IPS-20b (cell line): ENCODE measurements around the gene TUT4.

Experiments
- H3K27ac ChIP-seq: one replicate; pipeline ENCODE4 v1.5.1; 2013; ENCODE audit warnings: low read length
- H3K27me3 ChIP-seq: 2 replicates; pipeline ENCODE4 v1.6.1; 2013; ENCODE audit warnings: mild to moderate bottlenecking, low read length, inconsistent platforms; ENCODE audit not compliant: insufficient read depth
- H3K36me3 ChIP-seq: 2 replicates; pipeline ENCODE4 v1.6.1; 2013; ENCODE audit warnings: low read depth, mild to moderate bottlenecking, inconsistent platforms, low read length, moderate library complexity; ENCODE audit not compliant: insufficient read depth
- H3K4me1 ChIP-seq: 2 replicates; pipeline ENCODE4 v1.6.1; 2013; ENCODE audit warnings: mild to moderate bottlenecking, control low read depth, inconsistent platforms, low read length, moderate library complexity; ENCODE audit not compliant: insufficient read depth
- H3K4me3 ChIP-seq: 2 replicates; pipeline ENCODE4 v1.5.1; 2013; ENCODE audit warnings: mild to moderate bottlenecking, low read length, inconsistent platforms
- H3K9ac ChIP-seq: 2 replicates; pipeline ENCODE4 v1.6.1; 2013; ENCODE audit warnings: low read depth, mild to moderate bottlenecking, inconsistent platforms, low read length, moderate library complexity
- H3K9me3 ChIP-seq: 2 replicates; pipeline ENCODE4 v1.6.1; 2013; ENCODE audit warnings: mild to moderate bottlenecking, low read depth, low read length, inconsistent platforms; ENCODE audit not compliant: insufficient read depth

Gene TUT4

GRCh38 chr1:52571783-52572182 lies 18.9 kb upstream of the TUT4 start:
- Histone ChIP-seq H3K36me3 (no peaks in the 10 kb centered on the region), H3K4me1 (no peaks in the 10 kb centered on the region), H3K9ac (no peak overlapping the region), H3K27me3 (no peaks in the 10 kb centered on the region), H3K9me3 (no peaks in the 10 kb centered on the region), H3K27ac (no peak overlapping the region), H3K4me3 (no peak overlapping the region)

GRCh38 chr1:52569449-52570210 lies 16.7 kb upstream of the TUT4 start:
- H3K36me3 ChIP-seq = no peaks in the 10 kb centered on the region
- no peak overlapping the region for H3K9ac ChIP-seq
- no peak overlapping the region for H3K27ac ChIP-seq
- no peaks in the 10 kb centered on the region for H3K4me1 ChIP-seq
- no peak overlapping the region for H3K4me3 ChIP-seq
- H3K9me3 ChIP-seq = no peaks in the 10 kb centered on the region
- H3K27me3 ChIP-seq = no peaks in the 10 kb centered on the region

- Histone ChIP-seq H3K27ac (no peak overlapping the region), H3K36me3 (no peaks in the 10 kb centered on the region), H3K4me3 (no peak overlapping the region), H3K27me3 (no peaks in the 10 kb centered on the region), H3K4me1 (no peaks in the 10 kb centered on the region), H3K9me3 (no peaks in the 10 kb centered on the region), H3K9ac (peak overlapping the region; percentile 2; the same call in 1 of the 2 replicates)
These were observed 15.1 kb upstream of the TUT4 start for GRCh38 chr1:52567943-52568342.

DNA sequence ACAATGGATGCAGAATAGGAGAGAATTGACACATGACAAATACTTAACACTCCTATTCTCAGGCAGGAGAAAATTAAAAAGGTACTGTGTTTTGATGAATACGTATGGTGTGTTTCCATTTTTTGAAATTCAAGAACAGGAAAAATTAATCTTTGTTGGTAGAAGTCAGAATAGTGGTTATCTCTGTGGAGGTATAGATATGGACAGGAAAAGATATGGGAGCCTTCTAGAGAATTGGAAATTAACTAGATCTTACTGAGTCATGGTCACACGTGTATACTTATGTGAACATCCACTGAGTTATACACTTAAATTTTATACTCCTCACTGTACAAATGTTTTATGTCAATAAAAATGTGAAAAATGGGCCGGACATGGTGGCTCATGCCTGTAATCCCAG lies 9.9 kb upstream of the TUT4 start:
- no peaks in the 10 kb centered on the region for H3K27me3 ChIP-seq
- H3K9me3 ChIP-seq = no peaks in the 10 kb centered on the region
- no peaks in the 10 kb centered on the region for H3K36me3 ChIP-seq
- H3K4me3 ChIP-seq = no peak overlapping the region
- no peaks in the 10 kb centered on the region for H3K4me1 ChIP-seq
- no peak overlapping the region for H3K9ac ChIP-seq
- H3K27ac ChIP-seq = no peak overlapping the region

GRCh38 chr1:52559875-52560274 lies 7.0 kb upstream of the TUT4 start:
- no peak overlapping the region for H3K27ac ChIP-seq
- H3K9me3 ChIP-seq = no peaks in the 10 kb centered on the region
- no peaks in the 10 kb centered on the region for H3K27me3 ChIP-seq
- no peak overlapping the region for H3K9ac ChIP-seq
- H3K36me3 ChIP-seq = no peaks in the 10 kb centered on the region
- no peak overlapping the region for H3K4me3 ChIP-seq
- peaks cover 5% of the 10 kb centered on the region; the same call in 1 of the 2 replicates for H3K4me1 ChIP-seq

- Histone ChIP-seq H3K4me3 (no peak overlapping the region), H3K4me1 (peaks cover 13% of the 10 kb centered on the region), H3K27me3 (no peaks in the 10 kb centered on the region), H3K9me3 (no peaks in the 10 kb centered on the region), H3K36me3 (no peaks in the 10 kb centered on the region), H3K27ac (no peak overlapping the region), H3K9ac (no peak overlapping the region)
These were observed 6.0 kb upstream of the TUT4 start for GRCh38 chr1:52558941-52559340.

DNA sequence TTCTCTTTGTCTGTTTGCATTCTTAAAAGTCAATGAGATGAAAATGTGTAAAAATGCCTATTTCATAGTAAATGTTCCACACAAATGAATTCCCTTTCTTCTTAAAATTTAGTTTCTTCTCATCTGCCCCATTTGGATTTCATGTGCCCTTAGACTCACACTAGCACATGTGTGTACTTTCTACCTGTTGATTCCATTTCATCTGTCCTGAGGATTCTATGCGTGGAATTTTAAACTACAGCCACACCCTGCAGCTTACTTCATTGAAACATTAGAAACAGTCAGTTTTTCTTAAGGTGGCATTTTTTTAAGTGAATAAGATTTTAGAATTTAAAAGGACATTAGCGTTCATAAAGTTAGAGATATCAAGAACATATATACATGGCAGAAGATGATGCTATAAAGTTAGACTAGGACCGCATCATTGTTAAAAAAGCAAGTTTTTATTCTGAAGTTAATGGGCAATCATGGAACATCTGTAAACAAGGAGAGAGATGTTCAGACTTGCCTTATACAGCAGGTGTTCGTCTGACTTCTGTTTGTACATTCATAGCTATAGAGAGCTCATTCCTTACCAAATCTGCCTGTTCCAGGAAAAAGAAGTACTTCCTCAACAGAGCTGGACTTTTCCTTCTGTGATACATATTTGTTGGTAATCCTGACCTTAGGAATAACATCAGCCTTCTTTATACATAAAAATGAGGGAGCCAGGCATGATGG lies 3.9 kb upstream of the TUT4 start:
- no peak overlapping the region for H3K4me3 ChIP-seq
- H3K9me3 ChIP-seq = no peaks in the 10 kb centered on the region
- no peaks in the 10 kb centered on the region for H3K36me3 ChIP-seq
- H3K27me3 ChIP-seq = no peaks in the 10 kb centered on the region; the same call in 1 of the 2 replicates
- H3K27ac ChIP-seq = no peak overlapping the region
- H3K4me1 ChIP-seq = peaks cover 13% of the 10 kb centered on the region
- H3K9ac ChIP-seq = no peak overlapping the region

DNA sequence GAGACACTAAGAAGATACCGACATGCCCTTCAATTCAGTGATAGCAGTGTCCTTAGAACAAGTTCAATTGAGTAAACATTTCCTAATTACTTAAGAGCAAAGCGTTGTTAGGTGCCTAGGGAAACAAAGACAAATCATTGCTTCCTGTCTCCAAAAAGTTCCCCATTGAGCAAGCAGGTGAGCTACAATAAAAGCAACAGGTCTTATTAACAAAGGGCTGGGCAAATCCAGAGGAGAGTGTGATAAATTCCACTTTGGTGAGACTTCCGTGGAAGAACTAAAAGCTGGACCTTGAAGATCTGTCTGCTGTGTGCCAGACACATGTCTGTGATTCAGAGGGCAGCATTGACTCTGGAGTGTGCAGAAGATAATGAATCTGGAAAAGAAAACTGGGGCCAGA lies 1.9 kb upstream of the TUT4 start:
- Histone ChIP-seq H3K36me3 (no peaks in the 10 kb centered on the region), H3K27ac (no peak overlapping the region), H3K9ac (peak overlapping the region; percentile 91; the same call in 1 of the 2 replicates), H3K9me3 (no peaks in the 10 kb centered on the region), H3K27me3 (no peaks in the 10 kb centered on the region; the same call in 1 of the 2 replicates), H3K4me3 (peak overlapping the region; percentile 89), H3K4me1 (peaks cover 22% of the 10 kb centered on the region)

DNA sequence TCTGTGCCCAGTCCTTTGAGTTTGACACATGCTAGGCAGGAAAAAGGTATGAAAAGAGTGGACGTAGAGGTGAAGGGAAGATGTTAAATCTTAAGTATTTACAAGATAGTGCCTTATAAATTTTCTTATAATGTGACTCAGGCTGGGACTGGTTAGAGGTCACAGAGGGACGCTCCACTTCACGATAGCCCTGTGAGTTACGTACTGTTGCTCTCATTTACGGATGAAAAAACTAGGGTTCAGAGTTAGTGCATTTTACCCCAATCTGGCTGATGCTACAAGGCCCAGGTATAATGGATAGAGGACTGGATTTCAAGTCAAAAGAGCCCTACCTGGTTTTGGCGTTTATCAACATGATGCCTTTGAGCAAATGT lies 1.4 kb upstream of the TUT4 start:
- Histone ChIP-seq H3K4me1 (peaks cover 22% of the 10 kb centered on the region), H3K27me3 (no peaks in the 10 kb centered on the region; the same call in 1 of the 2 replicates), H3K9me3 (no peaks in the 10 kb centered on the region), H3K4me3 (peak overlapping the region; percentile 89), H3K9ac (peak overlapping the region; percentile 91; the same call in 1 of the 2 replicates), H3K27ac (peak overlapping the region; percentile 72), H3K36me3 (no peaks in the 10 kb centered on the region)

- Histone ChIP-seq H3K4me1 (peaks cover 22% of the 10 kb centered on the region), H3K36me3 (no peaks in the 10 kb centered on the region), H3K9me3 (no peaks in the 10 kb centered on the region), H3K27ac (peak overlapping the region; percentile 72), H3K27me3 (no peaks in the 10 kb centered on the region; the same call in 1 of the 2 replicates), H3K9ac (peak overlapping the region; percentile 91), H3K4me3 (peak overlapping the region; percentile 89)
These were observed 722 bp upstream of the TUT4 start for GRCh38 chr1:52553362-52554266.

- H3K27ac ChIP-seq = no peak overlapping the region
These were observed 722 bp downstream of the TUT4 start for GRCh38 chr1:52552236-52552504.

More at GRCh38 chr1:52552236-52552504, 722 bp downstream of the TUT4 start:
- H3K27me3 ChIP-seq = no peaks in the 10 kb centered on the region; the same call in 1 of the 2 replicates
- H3K36me3 ChIP-seq = no peaks in the 10 kb centered on the region
- peak overlapping the region; percentile 89 for H3K4me3 ChIP-seq
- H3K9me3 ChIP-seq = no peaks in the 10 kb centered on the region
- H3K9ac ChIP-seq = peak overlapping the region; percentile 78
- H3K4me1 ChIP-seq = peaks cover 22% of the 10 kb centered on the region
